ENCODE results near the gene SCGB2B2. TPM values are rescaled to one million over a fixed set of nuclear protein-coding genes. Genes with fewer than 3 reads are reported as not detected.

SCGB2B2 gene
- total and polyA plus RNA-seq, 2 of the 4 experiments (the other 2 are of a cell fraction), result not detected

- DNase-seq (no peak), ATAC-seq (ENCODE audit: low read depth) (no peak; the same call in 1 of the 2 replicates)
- Histone ChIP-seq H3K23ac (ENCODE audit: low read depth, low read length) (peak overlapping the region; percentile 67; the same call in 1 of the 2 replicates), H4K91ac (ENCODE audit: insufficient read depth, low read depth, low read length) (peak overlapping the region; percentile 71; the same call in 1 of the 2 replicates), H3K4me1 (ENCODE audit: control insufficient read depth, insufficient read depth, low read length) (peaks cover 3% of the 10 kb centered on the region; the same call in 1 of the 2 replicates), H2AK9ac (replicated peaks; ENCODE audit: low read depth, low read length, poor library complexity) (no peak overlapping the region), H3K9me3 (ENCODE audit: control insufficient read depth, insufficient read depth, low read length) (peaks cover 6% of the 10 kb centered on the region; the same call in 1 of the 2 replicates), H2AFZ (replicated peaks; ENCODE audit: low read length, poor library complexity) (peak overlapping the region; percentile 100), H4K8ac (ENCODE audit: low read depth in 2 of 2, low read length in 2 of 2) (peak overlapping the region; percentile 86 to 96), H3K9me1 (ENCODE audit: insufficient read depth, low read length) (0 out of 2 replicates have a peak, but pooled peaks cover 6% of the 10 kb centered on the region), H3K14ac (replicated peaks; ENCODE audit: low read depth, low read length) (peak overlapping the region; percentile 54), H2AK5ac (ENCODE audit: low read depth, low read length) (no peak overlapping the region), H4K20me1 (ENCODE audit: insufficient read depth, low read length) (no peaks in the 10 kb centered on the region), H3K36me3 (ENCODE audit: control insufficient read depth, insufficient read depth, low read length) (peaks cover 17% of the 10 kb centered on the region), H2BK20ac (ENCODE audit: low read depth, low read length) (no peak overlapping the region), H2BK120ac (ENCODE audit: low read depth, low read length) (no peak overlapping the region), H3K27me3 (ENCODE audit: control insufficient read depth, insufficient read depth, low read length) (no peaks in the 10 kb centered on the region), H3K56ac (ENCODE audit: extremely low read depth, insufficient read depth, low read length) (peak overlapping the region; percentile 52; the same call in 1 of the 2 replicates), H3K4me2 (ENCODE audit: low read depth, low read length) (peak overlapping the region; percentile 43), H4K5ac (ENCODE audit: low read depth, low read length) (peak overlapping the region; percentile 69), H3K4ac (ENCODE audit: low read depth, low read length) (peak overlapping the region; percentile 65), H3K18ac (ENCODE audit: low read depth, low read length) (peak overlapping the region; percentile 38; the same call in 1 of the 2 replicates), H3K4me3 (ENCODE audit: insufficient read depth, low read depth, low read length) (peak overlapping the region; percentile 74), H3K27ac (ENCODE audit: insufficient read depth, low read length) (peak overlapping the region; percentile 97), H3K9ac (ENCODE audit: low read depth, low read length) (peak overlapping the region; percentile 92), H2BK5ac (ENCODE audit: low read depth, low read length, poor library complexity, severe bottlenecking) (peak overlapping the region; percentile 88), H3K79me1 (ENCODE audit: low read depth in 1 of 2, low read length in 2 of 2) (peaks cover 19 to 20% of the 10 kb centered on the region in 2 experiments), H2BK15ac (ENCODE audit: low read depth, low read length) (no peak overlapping the region)
- dilution Hi-C loops (cut with HindIII; ENCODE audit: low sequenced_read_pairs, unreplicated experiment), result no loop called here
- in situ Hi-C loops (cut with MboI; ENCODE audit: low sequenced_read_pairs), result no loop called here
- TF ChIP-seq RCOR1 (IDR thresholded peaks at IDR 0.05; ENCODE audit: insufficient replicate concordance, low read length) (no peak), NFE2L2 (IDR thresholded peaks at IDR 0.05; ENCODE audit: low read depth, low read length) (no peak), FOS (IDR thresholded peaks at IDR 0.05; ENCODE audit: low read depth, low read length) (no peak), MAFK (IDR thresholded peaks at IDR 0.05; ENCODE audit: low read depth, low read length) (no peak), ELK1 (IDR thresholded peaks at IDR 0.05; ENCODE audit: borderline replicate concordance, low read depth, low read length) (no peak), RFX5 (IDR thresholded peaks at IDR 0.05; ENCODE audit: low read depth, low read length) (no peak), CHD1 (IDR thresholded peaks at IDR 0.05; ENCODE audit: low read depth, low read length) (no peak), BHLHE40 (IDR thresholded peaks at IDR 0.05; ENCODE audit: low read depth, low read length) (no peak), SMC3 (IDR thresholded peaks at IDR 0.05; ENCODE audit: low read depth, low read length) (no peak), POLR2A (IDR thresholded peaks at IDR 0.05; ENCODE audit: low read depth, low read length) (no peak), USF2 (IDR thresholded peaks at IDR 0.05; ENCODE audit: low read depth, low read length) (no peak), CTCF (conservative IDR thresholded peaks at IDR 0.05; ENCODE audit: low read depth, low read length) (no peak), MXI1 (IDR thresholded peaks at IDR 0.05; ENCODE audit: borderline replicate concordance, low read depth, low read length) (no peak), MAZ (IDR thresholded peaks at IDR 0.05; ENCODE audit: borderline replicate concordance, low read depth, low read length) (no peak), CEBPB (IDR thresholded peaks at IDR 0.05; ENCODE audit: low read depth, low read length) (no peak), RAD21 (IDR thresholded peaks at IDR 0.05; ENCODE audit: low read length) (no peak)
- ChIA-PET CTCF (no interaction called here), POLR2A (ENCODE audit: unreplicated experiment) (interaction anchor here (1.0 kb wide), 1 partner anchor 37 kb away, joined by 3 read pairs; no protein-coding TSS in a partner anchor)
- WGBS, 2 experiments (ENCODE audit: extremely low coverage in 2 of 2, insufficient read length in 1 of 2), result no CpG with 5 or more reads among the region's 20 CpGs
- BruUV-seq (replicated peaks), result no TSS peak
- intact Hi-C loops (cut with micrococcal nuclease), result no loop called here
These were observed 1.1 kb upstream of the SCGB2B2 start for GRCh38 chr19:34678085-34678412.

Data from IMR-90 (cell line).